Stimulated activated CD4-positive, alpha-beta T cell treated with anti-CD3 and anti-CD28 coated beads, Interleukin-12 subunit alpha, Interleukin-12 subunit beta, amount 100 ng/mL, for 48 hours (primary cell): ENCODE measurements around the gene INTS11.
"Not testable (repeated sequence)": the region's sequence is repeated elsewhere in the genome, so short reads cannot be mapped to it uniquely, and the experiment has no call there.

Experiments used
- DNase-seq, 3 donors: peaks; one replicate each; pipeline ENCODE4 v3.0.0-alpha.2; 2020; ENCODE audit warnings: low read depth in 2 of 3, low spot score in 1 of 3

Gene INTS11

DNA sequence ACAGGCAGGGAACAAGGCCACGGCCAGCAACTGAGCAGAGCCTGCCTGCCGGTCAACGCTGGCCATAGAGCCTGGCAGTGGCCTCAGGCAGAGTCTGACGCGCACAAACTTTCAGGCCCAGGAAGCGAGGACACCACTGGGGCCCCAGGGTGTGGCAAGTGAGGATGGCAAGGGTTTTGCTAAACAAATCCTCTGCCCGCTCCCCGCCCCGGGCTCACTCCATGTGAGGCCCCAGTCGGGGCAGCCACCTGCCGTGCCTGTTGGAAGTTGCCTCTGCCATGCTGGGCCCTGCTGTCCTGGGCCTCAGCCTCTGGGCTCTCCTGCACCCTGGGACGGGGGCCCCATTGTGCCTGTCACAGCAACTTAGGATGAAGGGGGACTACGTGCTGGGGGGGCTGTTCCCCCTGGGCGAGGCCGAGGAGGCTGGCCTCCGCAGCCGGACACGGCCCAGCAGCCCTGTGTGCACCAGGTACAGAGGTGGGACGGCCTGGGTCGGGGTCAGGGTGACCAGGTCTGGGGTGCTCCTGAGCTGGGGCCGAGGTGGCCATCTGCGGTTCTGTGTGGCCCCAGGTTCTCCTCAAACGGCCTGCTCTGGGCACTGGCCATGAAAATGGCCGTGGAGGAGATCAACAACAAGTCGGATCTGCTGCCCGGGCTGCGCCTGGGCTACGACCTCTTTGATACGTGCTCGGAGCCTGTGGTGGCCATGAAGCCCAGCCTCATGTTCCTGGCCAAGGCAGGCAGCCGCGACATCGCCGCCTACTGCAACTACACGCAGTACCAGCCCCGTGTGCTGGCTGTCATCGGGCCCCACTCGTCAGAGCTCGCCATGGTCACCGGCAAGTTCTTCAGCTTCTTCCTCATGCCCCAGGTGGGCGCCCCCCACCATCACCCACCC is 6.9 kb upstream of the INTS11 start, which contains the start of gene TAS1R3:
TSS of gene TAS1R3 (plus strand) at position 213 of the 898 bp plus-strand sequence. CDS start at position 279, 66 bp downstream.
- DNase-seq, result no peak

- no peak for DNase-seq
Observed at GRCh38 chr1:1330366-1331067, 6.1 kb upstream of the INTS11 start.

DNA sequence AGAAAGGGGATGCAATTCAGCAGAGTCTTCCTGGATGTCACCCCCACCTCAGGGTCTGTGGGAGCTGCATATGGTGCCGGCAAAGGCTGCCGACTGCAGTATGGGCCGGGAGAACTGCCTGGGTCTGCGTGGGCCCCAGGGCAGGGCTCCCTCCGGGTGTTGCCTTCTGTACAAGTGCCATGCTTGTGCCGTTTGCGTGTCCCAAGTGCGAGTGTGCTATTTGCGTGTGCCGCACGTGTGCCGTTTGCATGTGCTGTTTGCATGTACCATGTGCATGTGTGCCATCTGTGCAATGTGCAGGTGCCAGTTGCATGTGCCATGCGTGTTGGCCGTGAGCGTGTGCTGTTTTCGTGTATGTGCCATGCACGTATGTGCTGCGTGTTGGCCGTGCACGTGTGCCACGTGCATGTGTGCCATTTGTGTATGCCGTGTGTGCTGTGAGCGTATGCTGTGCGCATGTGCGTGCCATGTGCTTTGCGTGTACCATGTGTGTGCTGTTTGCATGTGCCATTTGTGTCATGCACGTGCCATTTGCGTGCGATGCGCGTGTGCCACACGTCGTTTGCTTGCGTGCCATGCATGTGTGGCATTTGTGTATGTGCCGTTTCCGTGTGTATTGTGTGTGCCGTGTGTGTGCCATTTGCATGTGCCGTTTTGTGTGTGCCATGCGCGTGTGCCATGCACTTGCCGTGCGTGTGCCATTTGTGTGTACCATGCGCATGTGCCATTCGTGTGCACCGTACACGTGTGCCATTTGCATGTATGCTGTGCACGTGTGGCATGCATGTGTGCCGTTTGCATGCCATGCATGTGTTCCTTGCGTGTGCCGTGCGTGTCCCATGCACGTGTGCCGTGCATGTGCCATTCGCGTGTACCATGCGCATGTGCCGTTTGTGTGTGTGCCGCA is 5.1 kb upstream of the INTS11 start:
- no peak for DNase-seq

GRCh38 chr1:1328254-1328653 is 3.8 kb upstream of the INTS11 start:
- no peak for DNase-seq

- DNase-seq, result no peak
Observed at GRCh38 chr1:1327291-1327690, 2.8 kb upstream of the INTS11 start.

GRCh38 chr1:1326075-1326605 is 1.7 kb upstream of the INTS11 start:
- no peak for DNase-seq

DNA sequence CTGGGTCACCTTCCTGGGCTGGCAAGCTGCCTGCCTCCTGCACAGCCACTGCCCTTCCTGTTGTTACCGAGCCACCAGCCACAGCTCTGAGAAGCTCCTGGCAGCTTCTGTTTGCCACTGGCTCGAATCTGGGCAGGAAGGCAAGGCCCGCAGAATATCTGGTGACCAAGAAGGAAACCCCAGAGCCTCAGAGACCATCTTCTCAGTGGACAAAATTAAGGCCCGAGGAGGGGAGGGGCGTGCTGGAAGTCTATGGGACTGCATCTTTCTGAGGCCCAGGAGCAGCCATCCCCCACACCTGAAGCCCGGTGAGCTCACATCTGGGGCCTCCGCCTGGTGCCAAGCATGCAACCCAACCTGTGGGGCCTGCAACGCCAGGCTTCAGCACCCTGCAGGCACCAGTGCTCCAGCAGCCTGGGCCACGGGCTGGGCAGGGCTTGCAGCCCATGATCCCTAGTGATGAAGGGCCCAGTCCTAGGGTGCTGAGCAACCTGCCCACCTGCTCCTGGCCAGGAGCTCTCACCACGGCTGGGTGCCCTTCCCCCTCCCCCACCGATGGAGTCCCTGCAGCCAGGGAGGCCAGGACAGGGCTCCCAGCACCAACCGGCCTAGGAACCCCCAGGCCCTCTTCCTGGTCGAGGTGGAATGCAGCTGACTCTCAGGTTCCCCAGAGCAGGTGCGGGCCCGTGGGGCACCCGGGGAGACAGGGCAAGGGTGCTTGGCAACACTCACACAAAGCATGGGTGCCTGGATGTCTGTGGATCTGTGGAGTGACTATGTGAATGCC is 1.0 kb upstream of the INTS11 start:
- DNase-seq, result no peak

DNA sequence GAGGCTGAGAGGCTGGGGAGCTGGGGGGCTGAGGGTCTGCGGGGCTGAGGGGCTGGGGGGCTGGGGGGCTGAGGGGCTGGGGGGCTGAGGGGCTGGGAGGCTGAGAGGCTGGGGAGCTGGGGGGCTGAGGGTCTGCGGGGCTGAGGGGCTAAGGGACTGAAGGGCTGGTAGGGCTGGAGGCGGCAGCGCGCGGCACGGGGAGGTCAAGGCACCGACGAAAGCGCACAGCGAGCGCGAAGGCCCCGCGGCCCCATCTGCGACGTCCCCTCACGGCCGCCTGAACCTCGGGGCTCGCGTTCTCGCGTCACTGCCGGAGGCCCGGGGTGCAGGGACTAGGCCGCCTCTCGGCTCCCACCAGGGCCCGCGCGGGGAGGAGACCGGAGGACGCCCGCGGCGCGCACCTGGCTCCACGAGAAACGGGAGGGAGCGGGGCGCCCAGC is 356 bp downstream of the INTS11 start:
- no peak for DNase-seq

- no peak for DNase-seq
Observed at GRCh38 chr1:1322952-1323351, 1.5 kb downstream of the INTS11 start.

DNA sequence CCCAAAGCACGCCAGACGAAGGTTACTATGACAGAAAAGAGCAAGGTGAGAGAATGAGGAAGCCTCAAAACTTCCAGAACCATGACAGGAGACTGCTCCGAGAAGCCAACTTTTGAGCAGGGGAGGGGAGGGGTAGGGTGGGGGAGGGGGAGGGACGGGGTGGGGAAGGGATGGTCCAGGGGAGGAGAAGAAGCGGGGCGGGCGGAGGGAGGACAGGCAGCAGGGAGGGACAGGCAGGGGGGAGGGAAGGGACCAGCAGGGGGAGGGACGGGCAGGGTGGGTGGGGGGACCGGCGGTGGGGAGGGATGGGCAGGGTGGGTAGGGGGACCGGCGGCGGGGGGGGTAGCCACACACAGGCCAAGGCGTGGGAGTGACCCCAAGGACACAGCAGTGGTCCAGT is 2.0 kb downstream of the INTS11 start:
- no peak for DNase-seq

DNA sequence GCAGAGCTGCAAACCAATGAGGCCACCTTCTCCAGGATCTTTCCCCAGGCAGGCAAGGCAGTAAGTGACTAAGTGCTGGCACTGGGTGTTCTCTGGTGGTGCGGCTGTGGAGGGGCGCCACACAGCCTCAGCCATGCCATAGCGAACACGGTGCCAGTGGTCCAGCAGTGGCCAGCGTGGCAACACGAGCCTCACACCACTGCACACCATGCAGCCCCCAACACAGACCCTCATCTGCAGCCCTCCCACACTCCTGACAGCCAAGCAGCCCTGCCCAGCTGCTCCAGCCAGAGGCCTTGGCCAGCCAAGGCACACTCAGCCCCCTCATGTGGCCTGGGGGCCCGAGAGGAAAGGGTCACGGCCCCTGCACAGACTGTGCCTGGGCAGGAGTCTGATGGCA is 3.0 kb downstream of the INTS11 start:
- DNase-seq, result no peak

- no peak for DNase-seq
Observed at GRCh38 chr1:1320666-1321448, 3.6 kb downstream of the INTS11 start.

DNA sequence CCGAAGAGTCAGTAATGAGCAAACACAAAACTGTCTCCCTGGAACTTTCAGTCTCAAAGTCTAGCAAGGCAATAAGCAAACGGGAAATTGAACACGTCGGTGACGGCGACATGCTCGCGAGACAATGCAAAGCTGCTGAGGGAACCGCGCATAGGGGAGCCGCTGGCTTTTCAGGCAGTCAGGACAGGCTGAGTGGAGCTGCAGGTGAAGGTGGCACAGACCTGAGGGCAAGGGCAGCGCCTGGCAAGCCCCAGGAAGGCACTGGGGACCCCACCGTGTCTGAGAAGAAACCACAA is 4.9 kb downstream of the INTS11 start:
- DNase-seq, result no peak

DNA sequence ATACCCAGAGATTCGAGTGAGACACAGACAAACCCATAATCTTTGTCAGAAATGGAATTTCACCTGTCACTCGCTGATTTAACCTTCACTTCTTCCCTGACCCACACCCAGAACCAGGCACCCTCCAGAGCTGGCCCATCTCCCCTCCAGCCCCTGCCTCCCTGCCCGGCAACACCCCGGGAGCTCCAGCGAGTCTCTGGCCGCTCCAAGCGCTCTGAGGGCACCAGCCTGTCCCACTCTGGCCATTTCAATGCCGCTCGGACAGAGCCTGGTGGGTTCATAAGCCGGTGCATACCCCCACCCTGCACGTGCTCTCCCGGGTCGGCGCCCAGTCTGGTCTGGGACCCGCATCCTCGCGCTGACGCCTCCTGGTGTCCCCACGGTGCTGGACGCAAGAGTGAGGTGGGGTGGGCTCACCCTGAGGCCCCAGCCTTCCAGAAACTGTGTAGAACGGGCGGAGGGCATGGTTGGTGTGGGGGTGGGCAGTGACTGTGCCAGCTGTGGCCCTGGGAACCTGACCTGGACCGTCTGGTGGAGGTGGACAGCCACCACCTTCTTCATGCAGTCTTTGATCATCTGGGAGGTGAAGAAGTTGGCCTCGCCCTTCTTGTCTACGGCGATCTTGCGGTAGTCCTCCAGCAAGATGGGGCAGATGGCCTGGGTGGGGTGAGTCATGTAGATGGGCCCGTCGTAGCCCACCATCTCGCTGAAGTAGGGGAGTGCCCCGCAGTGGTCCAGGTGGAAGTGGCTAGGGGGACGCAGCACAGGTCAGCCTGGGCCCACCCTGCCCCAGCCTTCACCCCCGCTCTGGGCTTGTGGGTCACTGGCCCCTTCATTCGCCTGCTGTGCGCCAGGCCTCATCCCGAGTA is 5.4 kb downstream of the INTS11 start:
- no peak for DNase-seq

- no peak for DNase-seq
Observed at GRCh38 chr1:1318131-1318652, 6.3 kb downstream of the INTS11 start.

DNA sequence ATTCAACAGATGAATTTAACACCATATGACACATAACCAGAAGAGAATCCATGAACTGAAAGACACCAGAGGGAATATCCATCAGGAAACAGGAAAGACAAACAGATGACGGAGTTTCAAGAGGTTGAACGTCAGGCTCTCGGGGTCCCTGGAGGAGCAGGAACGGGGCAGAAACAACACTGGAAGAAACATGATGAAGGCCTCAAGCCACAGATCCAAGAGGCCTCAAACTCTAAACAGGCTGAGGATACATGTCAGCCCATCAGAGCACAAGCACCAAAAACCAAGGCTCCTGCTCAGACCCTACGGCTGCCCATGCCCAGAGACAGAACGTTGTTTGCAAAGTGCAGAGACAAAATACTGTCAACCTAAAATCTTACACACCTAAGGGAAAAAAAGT is 7.0 kb downstream of the INTS11 start:
- no peak for DNase-seq

- DNase-seq, result not testable (repeated sequence)
Observed at GRCh38 chr1:1316199-1316598, 8.3 kb downstream of the INTS11 start.

DNA sequence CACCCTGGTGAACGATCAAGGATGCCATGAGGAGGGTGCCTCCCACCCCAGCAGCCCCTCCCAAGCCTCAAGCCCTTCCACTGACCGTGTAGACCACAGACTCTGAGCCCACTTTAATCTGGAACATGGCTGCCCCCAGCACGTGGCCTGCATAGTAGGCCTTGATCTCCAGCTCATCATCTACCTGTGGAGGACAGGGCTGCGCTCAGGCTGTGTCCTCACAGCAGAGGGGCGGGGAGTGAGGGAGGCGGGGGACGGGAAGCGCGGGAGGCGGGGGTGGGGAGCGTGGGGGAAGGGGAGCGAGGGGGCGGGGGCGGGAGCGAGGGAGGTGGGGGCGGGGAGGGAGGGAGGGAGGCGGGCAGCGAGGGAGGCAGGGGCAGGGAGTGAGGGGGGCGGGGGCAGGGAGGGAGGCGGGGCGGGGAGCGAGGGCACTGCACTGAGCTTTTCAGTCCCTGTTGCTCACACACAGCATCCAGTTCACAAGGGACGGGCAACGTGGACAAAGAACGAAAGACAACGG is 9.0 kb downstream of the INTS11 start:
- DNase-seq, result no peak
